PC-3 (cell line): Measurements from ENCODE around the gene SPANXN2.
"Not testable (repeated sequence)": the region's sequence is repeated elsewhere in the genome, so short reads cannot be mapped to it uniquely, and the experiment has no call there.

ENCODE experiments used
- EZH2 ChIP-seq: fragments of 300-600 bp; sonication (generic); IDR thresholded peaks from one replicate; pipeline ENCODE4 v1.6.1; 2017; ENCODE audit warnings: antibody characterized with exemption, mild to moderate bottlenecking, low read length; ENCODE audit not compliant: unreplicated experiment
- EZH2phosphoT487 ChIP-seq: fragments of 300-600 bp; sonication (generic); IDR thresholded peaks from 2 replicates; pipeline ENCODE4 v1.6.1; 2018; ENCODE audit warnings: mild to moderate bottlenecking, antibody characterized with exemption, low read length, borderline replicate concordance
- TF ChIP-seq, protein P1 (sequence below): fragments of 300-600 bp; sonication (generic); conservative IDR thresholded peaks from 2 replicates; pipeline ENCODE4 v1.5.1; 2017; ENCODE audit warnings: antibody characterized with exemption, low read depth, mild to moderate bottlenecking, low read length

DNA sequence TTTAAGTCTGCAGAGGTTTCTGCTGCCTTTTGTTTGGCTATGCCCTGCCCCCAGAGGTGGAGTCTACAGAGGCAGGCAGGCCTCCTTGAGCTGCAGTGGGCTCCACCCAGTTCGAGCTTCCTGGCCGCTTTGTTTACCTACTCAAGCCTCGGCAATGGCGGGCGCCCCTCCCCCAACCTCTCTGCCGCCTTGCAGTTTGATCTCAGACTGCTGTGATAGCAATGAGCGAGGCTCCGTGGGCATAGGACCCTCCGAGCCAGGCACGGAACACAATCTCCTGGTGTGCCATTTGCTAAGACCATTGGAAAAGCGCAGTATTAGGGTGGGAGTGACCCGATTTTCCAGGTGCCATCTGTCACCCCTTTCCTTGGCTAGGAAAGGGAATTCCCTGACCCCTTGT is 47.2 kb upstream of the SPANXN2 start:
- TF ChIP-seq, protein P1, sequence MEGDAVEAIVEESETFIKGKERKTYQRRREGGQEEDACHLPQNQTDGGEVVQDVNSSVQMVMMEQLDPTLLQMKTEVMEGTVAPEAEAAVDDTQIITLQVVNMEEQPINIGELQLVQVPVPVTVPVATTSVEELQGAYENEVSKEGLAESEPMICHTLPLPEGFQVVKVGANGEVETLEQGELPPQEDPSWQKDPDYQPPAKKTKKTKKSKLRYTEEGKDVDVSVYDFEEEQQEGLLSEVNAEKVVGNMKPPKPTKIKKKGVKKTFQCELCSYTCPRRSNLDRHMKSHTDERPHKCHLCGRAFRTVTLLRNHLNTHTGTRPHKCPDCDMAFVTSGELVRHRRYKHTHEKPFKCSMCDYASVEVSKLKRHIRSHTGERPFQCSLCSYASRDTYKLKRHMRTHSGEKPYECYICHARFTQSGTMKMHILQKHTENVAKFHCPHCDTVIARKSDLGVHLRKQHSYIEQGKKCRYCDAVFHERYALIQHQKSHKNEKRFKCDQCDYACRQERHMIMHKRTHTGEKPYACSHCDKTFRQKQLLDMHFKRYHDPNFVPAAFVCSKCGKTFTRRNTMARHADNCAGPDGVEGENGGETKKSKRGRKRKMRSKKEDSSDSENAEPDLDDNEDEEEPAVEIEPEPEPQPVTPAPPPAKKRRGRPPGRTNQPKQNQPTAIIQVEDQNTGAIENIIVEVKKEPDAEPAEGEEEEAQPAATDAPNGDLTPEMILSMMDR = not testable (repeated sequence)
- TF ChIP-seq EZH2, EZH2phosphoT487: not testable (repeated sequence)
